GM11168 (cell line): ENCODE measurements around the gene BHLHE23.

ENCODE experiments used
- in situ Hi-C: fragments of 300-500 bp; cut with MboI; formaldehyde crosslinking; loops from one replicate; pipeline ENCODE4 v1.12.0; 2022; ENCODE audit warnings: low sequenced_read_pairs; ENCODE audit not compliant: unreplicated experiment

BHLHE23 gene

GRCh38 chr20:62977613-62978560, 28.9 kb downstream of the BHLHE23 start:
- in situ Hi-C loops, result loop anchor here (5.0 kb wide), 1 partner anchor 34 kb away; no protein-coding TSS in a partner anchor

GRCh38 chr20:62976886-62977285, 29.9 kb downstream of the BHLHE23 start:
- in situ Hi-C loops, result loop anchor here (5.0 kb wide), 1 partner anchor 35 kb away; no protein-coding TSS in a partner anchor

GRCh38 chr20:62975812-62976508, 30.8 kb downstream of the BHLHE23 start:
- in situ Hi-C loops, result loop anchor here (5.0 kb wide), 1 partner anchor 36 kb away; no protein-coding TSS in a partner anchor

- in situ Hi-C loops, result loop anchor here (5.0 kb wide), 1 partner anchor 37 kb away; no protein-coding TSS in a partner anchor
Measured at GRCh38 chr20:62975251-62975760, 31.5 kb downstream of the BHLHE23 start.

- in situ Hi-C loops, result no loop called here
Measured at GRCh38 chr20:62972845-62973745, 33.7 kb downstream of the BHLHE23 start.

GRCh38 chr20:62971950-62972844, 34.6 kb downstream of the BHLHE23 start:
- in situ Hi-C loops, result no loop called here

GRCh38 chr20:62971211-62971949, 35.4 kb downstream of the BHLHE23 start:
- in situ Hi-C loops, result no loop called here

- in situ Hi-C loops, result no loop called here
Measured at GRCh38 chr20:62970307-62971210, 36.2 kb downstream of the BHLHE23 start.

GRCh38 chr20:62969939-62970306, 36.8 kb downstream of the BHLHE23 start:
- in situ Hi-C loops, result no loop called here

GRCh38 chr20:62969179-62969760, 37.5 kb downstream of the BHLHE23 start:
- in situ Hi-C loops, result no loop called here

GRCh38 chr20:62968378-62969178, 38.2 kb downstream of the BHLHE23 start:
- in situ Hi-C loops, result no loop called here

- in situ Hi-C loops, result no loop called here
Measured at GRCh38 chr20:62967628-62968351, 39.0 kb downstream of the BHLHE23 start.

GRCh38 chr20:62967149-62967501, 39.6 kb downstream of the BHLHE23 start:
- in situ Hi-C loops, result no loop called here

- in situ Hi-C loops, result no loop called here
Measured at GRCh38 chr20:62966212-62967148, 40.3 kb downstream of the BHLHE23 start.
